Bronchial smooth muscle cell (primary cell): ENCODE data around the gene MMS22L. TPM values are rescaled to one million over a fixed set of nuclear protein-coding genes. Genes with fewer than 3 reads are reported as not detected.

Experiments used
- total RNA-seq: library from RNA; depleted of rRNA; stranded (reverse); fragments of >200 nt; gene quantifications from 2 replicates; pipeline ENCODE4 v1.2.1, GENCODE V29; 2014

Gene MMS22L, protein sequence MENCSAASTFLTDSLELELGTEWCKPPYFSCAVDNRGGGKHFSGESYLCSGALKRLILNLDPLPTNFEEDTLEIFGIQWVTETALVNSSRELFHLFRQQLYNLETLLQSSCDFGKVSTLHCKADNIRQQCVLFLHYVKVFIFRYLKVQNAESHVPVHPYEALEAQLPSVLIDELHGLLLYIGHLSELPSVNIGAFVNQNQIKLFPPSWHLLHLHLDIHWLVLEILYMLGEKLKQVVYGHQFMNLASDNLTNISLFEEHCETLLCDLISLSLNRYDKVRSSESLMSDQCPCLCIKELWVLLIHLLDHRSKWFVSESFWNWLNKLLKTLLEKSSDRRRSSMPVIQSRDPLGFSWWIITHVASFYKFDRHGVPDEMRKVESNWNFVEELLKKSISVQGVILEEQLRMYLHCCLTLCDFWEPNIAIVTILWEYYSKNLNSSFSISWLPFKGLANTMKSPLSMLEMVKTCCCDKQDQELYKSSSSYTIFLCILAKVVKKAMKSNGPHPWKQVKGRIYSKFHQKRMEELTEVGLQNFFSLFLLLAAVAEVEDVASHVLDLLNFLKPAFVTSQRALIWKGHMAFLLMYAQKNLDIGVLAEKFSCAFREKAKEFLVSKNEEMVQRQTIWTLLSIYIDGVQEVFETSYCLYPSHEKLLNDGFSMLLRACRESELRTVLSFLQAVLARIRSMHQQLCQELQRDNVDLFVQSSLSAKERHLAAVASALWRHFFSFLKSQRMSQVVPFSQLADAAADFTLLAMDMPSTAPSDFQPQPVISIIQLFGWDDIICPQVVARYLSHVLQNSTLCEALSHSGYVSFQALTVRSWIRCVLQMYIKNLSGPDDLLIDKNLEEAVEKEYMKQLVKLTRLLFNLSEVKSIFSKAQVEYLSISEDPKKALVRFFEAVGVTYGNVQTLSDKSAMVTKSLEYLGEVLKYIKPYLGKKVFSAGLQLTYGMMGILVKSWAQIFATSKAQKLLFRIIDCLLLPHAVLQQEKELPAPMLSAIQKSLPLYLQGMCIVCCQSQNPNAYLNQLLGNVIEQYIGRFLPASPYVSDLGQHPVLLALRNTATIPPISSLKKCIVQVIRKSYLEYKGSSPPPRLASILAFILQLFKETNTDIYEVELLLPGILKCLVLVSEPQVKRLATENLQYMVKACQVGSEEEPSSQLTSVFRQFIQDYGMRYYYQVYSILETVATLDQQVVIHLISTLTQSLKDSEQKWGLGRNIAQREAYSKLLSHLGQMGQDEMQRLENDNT
- 5.4 and 8.9 TPM in 2 replicates for total RNA-seq

DNA sequence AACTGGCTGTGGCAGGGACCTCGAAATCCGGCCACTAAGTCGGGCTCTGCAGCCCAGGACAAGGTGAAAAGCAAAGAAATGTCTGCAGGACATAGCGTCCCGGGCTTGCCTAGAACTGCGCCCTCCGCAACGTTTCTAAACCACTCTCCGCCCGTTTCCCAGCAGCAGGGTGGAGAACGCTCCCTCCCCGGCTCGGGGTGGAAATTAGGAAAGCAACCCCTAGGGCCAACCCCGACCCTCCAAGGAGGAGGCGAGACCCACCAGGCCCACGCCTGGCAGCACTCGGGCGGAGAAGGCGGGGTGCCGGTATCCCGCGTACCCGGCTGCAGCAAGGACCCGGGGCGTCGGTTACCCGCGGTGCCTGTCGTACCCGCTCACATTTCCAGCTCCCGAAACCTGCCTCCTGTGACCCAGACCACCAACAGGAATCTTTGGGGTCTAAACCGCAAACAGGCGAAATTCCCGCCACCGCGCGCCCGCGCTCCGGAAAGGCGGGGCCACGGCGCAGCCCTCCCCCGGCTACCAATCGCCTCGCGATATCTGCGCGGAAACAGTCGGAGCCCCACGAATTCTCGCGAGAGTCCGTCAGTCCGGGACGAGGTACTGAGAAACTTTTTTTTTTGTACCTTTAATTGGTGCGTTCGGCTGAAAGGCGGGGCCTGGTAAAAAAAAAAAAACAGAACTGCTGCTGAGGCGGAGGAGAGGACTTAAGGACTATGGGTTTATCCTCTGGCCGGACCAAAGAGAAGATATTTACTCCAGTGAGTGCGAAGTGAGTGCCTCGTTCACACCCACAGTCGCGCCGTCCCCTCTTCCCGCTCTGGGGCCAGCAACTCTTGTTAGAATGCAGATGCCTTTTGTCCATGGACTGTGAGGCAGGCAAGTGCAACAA is at the start of gene MMS22L:
Gene MMS22L, minus strand, starts transcription at position 491 of the 892 bp plus-strand sequence. CDS start 739 bp downstream, outside the sequence.

